ENCODE results near the gene MAGI2.

MAGI2 gene

DNA sequence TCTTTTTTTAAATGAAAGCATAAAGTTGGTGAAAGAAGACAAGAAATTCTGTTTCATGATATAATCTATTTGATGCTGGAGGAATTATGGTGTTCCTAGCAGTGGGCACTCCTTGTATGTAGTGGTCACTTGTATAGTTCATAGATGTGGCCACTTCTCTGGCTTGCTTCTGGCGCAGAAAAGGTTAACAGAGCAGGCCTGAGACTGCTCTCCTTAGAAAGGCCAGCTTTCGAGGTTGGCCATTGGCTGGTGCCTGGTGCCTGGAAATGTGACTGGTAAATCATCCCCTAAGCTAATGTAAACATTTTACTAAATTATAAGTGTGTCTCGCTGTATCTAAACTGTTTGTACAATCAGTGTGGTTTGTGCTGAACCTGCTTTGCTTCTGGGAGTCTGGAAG, 1378.8 kb downstream of the MAGI2 start:
- H3K9me3 ChIP-seq (ENCODE audit: control insufficient read depth, low read length) = no peaks in the 10 kb centered on the region
- H3K27ac ChIP-seq (ENCODE audit: insufficient read depth, low read length, poor library complexity, severe bottlenecking) = no peak overlapping the region
- peaks cover 3% of the 10 kb centered on the region for H3K27me3 ChIP-seq (replicated peaks; ENCODE audit: control insufficient read depth, insufficient read depth, low read length, poor library complexity, severe bottlenecking)
- no peak for DNase-seq
- no peaks in the 10 kb centered on the region for H3K4me1 ChIP-seq (ENCODE audit: control insufficient read depth, insufficient read depth, low read length, poor library complexity, severe bottlenecking)
- no peak overlapping the region for H3K4me3 ChIP-seq (ENCODE audit: insufficient read depth, low read depth, low read length, poor library complexity, severe bottlenecking)
- no peaks in the 10 kb centered on the region for H3K36me3 ChIP-seq (ENCODE audit: control insufficient read depth, insufficient read depth, low read length)

- Histone ChIP-seq H3K27me3 (replicated peaks; ENCODE audit: control insufficient read depth, insufficient read depth, low read length, poor library complexity, severe bottlenecking) (peaks cover 3% of the 10 kb centered on the region), H3K27ac (ENCODE audit: insufficient read depth, low read length, poor library complexity, severe bottlenecking) (no peak overlapping the region), H3K4me3 (ENCODE audit: insufficient read depth, low read depth, low read length, poor library complexity, severe bottlenecking) (no peak overlapping the region), H3K4me1 (ENCODE audit: control insufficient read depth, insufficient read depth, low read length, poor library complexity, severe bottlenecking) (no peaks in the 10 kb centered on the region), H3K9me3 (ENCODE audit: control insufficient read depth, low read length) (no peaks in the 10 kb centered on the region), H3K36me3 (ENCODE audit: control insufficient read depth, insufficient read depth, low read length) (no peaks in the 10 kb centered on the region)
- DNase-seq = no peak
Observed at GRCh38 chr7:78073609-78074382, 1379.7 kb downstream of the MAGI2 start.

DNA sequence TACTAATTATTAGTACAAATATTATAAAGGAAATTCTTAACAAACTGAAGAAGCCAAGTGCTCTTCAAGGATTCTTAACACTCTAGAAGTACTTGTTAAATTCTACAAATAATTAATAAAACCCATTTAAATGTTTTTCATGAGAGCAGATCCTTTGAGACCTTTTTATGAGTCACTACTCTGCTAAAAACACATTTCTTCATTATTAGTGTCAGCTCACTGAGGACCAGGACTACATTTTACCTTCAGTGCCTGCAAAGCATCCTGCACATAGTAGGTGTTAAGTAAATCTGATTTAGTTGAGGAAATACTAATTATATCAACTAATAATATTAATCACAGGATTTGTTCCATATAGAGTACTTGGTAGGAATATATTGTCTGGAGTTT, 1381.3 kb downstream of the MAGI2 start:
- no peak overlapping the region for H3K4me3 ChIP-seq (ENCODE audit: insufficient read depth, low read depth, low read length, poor library complexity, severe bottlenecking)
- no peaks in the 10 kb centered on the region for H3K9me3 ChIP-seq (ENCODE audit: control insufficient read depth, low read length)
- H3K27me3 ChIP-seq (replicated peaks; ENCODE audit: control insufficient read depth, insufficient read depth, low read length, poor library complexity, severe bottlenecking) = peaks cover 3% of the 10 kb centered on the region
- no peak for DNase-seq
- H3K4me1 ChIP-seq (ENCODE audit: control insufficient read depth, insufficient read depth, low read length, poor library complexity, severe bottlenecking) = no peaks in the 10 kb centered on the region
- no peak overlapping the region for H3K27ac ChIP-seq (ENCODE audit: insufficient read depth, low read length, poor library complexity, severe bottlenecking)
- H3K36me3 ChIP-seq (ENCODE audit: control insufficient read depth, insufficient read depth, low read length) = no peaks in the 10 kb centered on the region

DNA sequence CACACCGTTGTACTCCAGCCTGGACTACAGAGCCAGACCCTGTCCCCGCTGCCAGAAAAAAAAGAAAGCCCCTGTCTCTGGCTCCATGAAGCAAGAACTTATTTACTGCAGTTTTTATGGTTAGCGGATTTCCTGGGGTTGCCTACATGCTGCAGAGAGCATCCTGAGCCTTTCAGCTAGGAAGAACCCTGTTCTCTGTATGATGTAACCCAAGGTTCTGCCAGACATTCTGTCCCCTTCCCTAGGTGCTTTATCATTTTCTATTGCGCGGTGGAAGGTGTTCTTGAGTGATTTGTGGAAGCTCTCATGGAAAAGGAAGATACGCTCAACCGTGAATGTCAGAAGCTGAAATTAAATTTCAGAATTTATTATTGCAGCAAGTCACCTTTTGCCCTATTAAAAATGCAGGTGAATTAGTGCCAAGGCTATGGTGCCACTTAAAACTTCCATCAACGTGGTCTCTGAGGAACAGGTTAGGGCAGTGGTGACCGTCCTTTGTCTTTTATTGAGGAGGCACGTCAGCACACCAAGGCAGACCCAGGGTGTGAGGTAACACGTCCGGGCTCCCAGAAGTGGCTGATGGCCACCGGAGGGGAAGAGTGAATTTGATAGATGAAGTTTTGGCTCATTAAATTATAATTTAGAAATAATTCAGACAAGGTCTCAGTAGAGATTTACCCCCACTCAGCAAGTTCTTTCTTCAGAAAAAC, 1381.8 kb downstream of the MAGI2 start:
- Histone ChIP-seq H3K9me3 (ENCODE audit: control insufficient read depth, low read length) (no peaks in the 10 kb centered on the region), H3K27ac (ENCODE audit: insufficient read depth, low read length, poor library complexity, severe bottlenecking) (no peak overlapping the region), H3K4me1 (ENCODE audit: control insufficient read depth, insufficient read depth, low read length, poor library complexity, severe bottlenecking) (no peaks in the 10 kb centered on the region), H3K4me3 (ENCODE audit: insufficient read depth, low read depth, low read length, poor library complexity, severe bottlenecking) (no peak overlapping the region), H3K27me3 (replicated peaks; ENCODE audit: control insufficient read depth, insufficient read depth, low read length, poor library complexity, severe bottlenecking) (peaks cover 3% of the 10 kb centered on the region), H3K36me3 (ENCODE audit: control insufficient read depth, insufficient read depth, low read length) (no peaks in the 10 kb centered on the region)
- DNase-seq = no peak

GRCh38 chr7:78066599-78066998, 1386.9 kb downstream of the MAGI2 start:
- Histone ChIP-seq H3K27me3 (replicated peaks; ENCODE audit: control insufficient read depth, insufficient read depth, low read length, poor library complexity, severe bottlenecking) (no peaks in the 10 kb centered on the region), H3K36me3 (ENCODE audit: control insufficient read depth, insufficient read depth, low read length) (no peaks in the 10 kb centered on the region)

DNA sequence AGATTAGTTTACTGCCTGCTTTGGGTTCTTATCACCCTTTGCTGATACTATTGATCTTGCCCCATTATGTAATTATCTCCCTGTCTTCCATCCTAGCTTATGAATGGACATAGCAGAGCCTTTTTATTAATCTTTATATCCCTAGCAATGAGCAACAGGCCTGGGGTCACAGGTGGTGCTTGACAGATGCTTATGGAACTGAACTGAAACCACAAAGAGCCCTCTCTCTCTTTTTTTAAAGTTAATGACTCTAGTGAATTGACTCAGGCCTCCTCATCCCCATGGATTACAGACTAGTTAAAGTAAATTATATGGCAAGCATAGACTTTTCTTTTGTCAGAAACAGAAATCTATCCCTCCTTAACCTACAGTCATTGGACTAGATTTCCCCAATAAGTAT, 1389.7 kb downstream of the MAGI2 start:
- Histone ChIP-seq H3K27me3 (replicated peaks; ENCODE audit: control insufficient read depth, insufficient read depth, low read length, poor library complexity, severe bottlenecking) (no peaks in the 10 kb centered on the region), H3K9me3 (ENCODE audit: control insufficient read depth, low read length) (no peaks in the 10 kb centered on the region), H3K4me1 (ENCODE audit: control insufficient read depth, insufficient read depth, low read length, poor library complexity, severe bottlenecking) (no peaks in the 10 kb centered on the region), H3K36me3 (ENCODE audit: control insufficient read depth, insufficient read depth, low read length) (no peaks in the 10 kb centered on the region), H3K27ac (ENCODE audit: insufficient read depth, low read length, poor library complexity, severe bottlenecking) (no peak overlapping the region), H3K4me3 (ENCODE audit: insufficient read depth, low read depth, low read length, poor library complexity, severe bottlenecking) (no peak overlapping the region)
- DNase-seq = no peak

More at GRCh38 chr7:78066599-78066998, 1386.9 kb downstream of the MAGI2 start:
- no peaks in the 10 kb centered on the region for H3K9me3 ChIP-seq (ENCODE audit: control insufficient read depth, low read length)
- no peak overlapping the region for H3K4me3 ChIP-seq (ENCODE audit: insufficient read depth, low read depth, low read length, poor library complexity, severe bottlenecking)
- no peaks in the 10 kb centered on the region for H3K4me1 ChIP-seq (ENCODE audit: control insufficient read depth, insufficient read depth, low read length, poor library complexity, severe bottlenecking)
- DNase-seq = no peak
- H3K27ac ChIP-seq (ENCODE audit: insufficient read depth, low read length, poor library complexity, severe bottlenecking) = no peak overlapping the region

GRCh38 chr7:78062214-78062613, 1391.3 kb downstream of the MAGI2 start:
- no peaks in the 10 kb centered on the region for H3K4me1 ChIP-seq (ENCODE audit: control insufficient read depth, insufficient read depth, low read length, poor library complexity, severe bottlenecking)
- no peak for DNase-seq
- no peaks in the 10 kb centered on the region for H3K36me3 ChIP-seq (ENCODE audit: control insufficient read depth, insufficient read depth, low read length)
- no peaks in the 10 kb centered on the region for H3K27me3 ChIP-seq (replicated peaks; ENCODE audit: control insufficient read depth, insufficient read depth, low read length, poor library complexity, severe bottlenecking)
- H3K4me3 ChIP-seq (ENCODE audit: insufficient read depth, low read depth, low read length, poor library complexity, severe bottlenecking) = no peak overlapping the region
- H3K27ac ChIP-seq (ENCODE audit: insufficient read depth, low read length, poor library complexity, severe bottlenecking) = no peak overlapping the region
- no peaks in the 10 kb centered on the region for H3K9me3 ChIP-seq (ENCODE audit: control insufficient read depth, low read length)

- Histone ChIP-seq H3K27me3 (replicated peaks; ENCODE audit: control insufficient read depth, insufficient read depth, low read length, poor library complexity, severe bottlenecking) (no peaks in the 10 kb centered on the region), H3K27ac (ENCODE audit: insufficient read depth, low read length, poor library complexity, severe bottlenecking) (no peak overlapping the region), H3K4me1 (ENCODE audit: control insufficient read depth, insufficient read depth, low read length, poor library complexity, severe bottlenecking) (no peaks in the 10 kb centered on the region), H3K9me3 (ENCODE audit: control insufficient read depth, low read length) (no peaks in the 10 kb centered on the region), H3K36me3 (ENCODE audit: control insufficient read depth, insufficient read depth, low read length) (no peaks in the 10 kb centered on the region), H3K4me3 (ENCODE audit: insufficient read depth, low read depth, low read length, poor library complexity, severe bottlenecking) (no peak overlapping the region)
- no peak for DNase-seq
Observed at GRCh38 chr7:78057571-78057970, 1395.9 kb downstream of the MAGI2 start.

- Histone ChIP-seq H3K4me3 (ENCODE audit: insufficient read depth, low read depth, low read length, poor library complexity, severe bottlenecking) (no peak overlapping the region), H3K27me3 (replicated peaks; ENCODE audit: control insufficient read depth, insufficient read depth, low read length, poor library complexity, severe bottlenecking) (no peaks in the 10 kb centered on the region), H3K4me1 (ENCODE audit: control insufficient read depth, insufficient read depth, low read length, poor library complexity, severe bottlenecking) (no peaks in the 10 kb centered on the region), H3K36me3 (ENCODE audit: control insufficient read depth, insufficient read depth, low read length) (no peaks in the 10 kb centered on the region), H3K9me3 (ENCODE audit: control insufficient read depth, low read length) (no peaks in the 10 kb centered on the region), H3K27ac (ENCODE audit: insufficient read depth, low read length, poor library complexity, severe bottlenecking) (no peak overlapping the region)
- DNase-seq = no peak
Observed at GRCh38 chr7:78055599-78055998, 1397.9 kb downstream of the MAGI2 start.

DNA sequence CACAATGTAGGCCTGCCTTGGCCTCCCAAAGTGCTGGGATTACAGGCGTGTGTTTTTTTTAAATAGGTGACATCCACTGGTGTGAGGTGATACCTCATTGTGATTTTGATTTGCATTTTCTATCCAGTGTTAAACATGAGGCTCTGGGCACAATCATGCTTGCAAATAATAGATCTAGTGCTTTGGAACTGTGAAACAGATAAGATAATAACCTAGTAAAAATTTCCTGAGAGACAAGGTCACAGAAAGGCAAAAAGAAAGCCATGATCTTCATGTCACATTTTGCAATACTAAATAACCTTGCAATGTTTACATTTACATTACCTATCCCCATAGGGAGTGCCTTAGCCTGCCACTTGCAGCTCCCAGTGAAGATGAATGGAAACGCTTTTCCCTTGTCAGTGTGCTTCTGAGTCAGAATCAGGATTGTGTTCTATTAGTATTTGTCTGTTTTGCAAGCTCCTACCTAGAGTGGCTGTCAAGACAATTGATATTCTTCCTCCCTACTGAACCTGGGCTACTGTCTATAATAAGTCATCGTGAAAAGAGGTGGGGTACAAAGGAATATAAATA, 1398.4 kb downstream of the MAGI2 start:
- H3K4me3 ChIP-seq (ENCODE audit: insufficient read depth, low read depth, low read length, poor library complexity, severe bottlenecking) = no peak overlapping the region
- no peak overlapping the region for H3K27ac ChIP-seq (ENCODE audit: insufficient read depth, low read length, poor library complexity, severe bottlenecking)
- H3K36me3 ChIP-seq (ENCODE audit: control insufficient read depth, insufficient read depth, low read length) = no peaks in the 10 kb centered on the region
- no peaks in the 10 kb centered on the region for H3K9me3 ChIP-seq (ENCODE audit: control insufficient read depth, low read length)
- DNase-seq = no peak
- H3K4me1 ChIP-seq (ENCODE audit: control insufficient read depth, insufficient read depth, low read length, poor library complexity, severe bottlenecking) = no peaks in the 10 kb centered on the region
- no peaks in the 10 kb centered on the region for H3K27me3 ChIP-seq (replicated peaks; ENCODE audit: control insufficient read depth, insufficient read depth, low read length, poor library complexity, severe bottlenecking)
